Pancreas (tissue), 10 donors: ENCODE measurements around the gene NEDD4. TPM values are rescaled to one million over a fixed set of nuclear protein-coding genes. Genes with fewer than 3 reads are reported as not detected.

Experiments
- ATAC-seq, 4 donors: fragments of 200-7000 bp; cut with Tn5 transposase; one replicate each; pipeline versions ENCODE4 v1.8.0 to v1.9.1; 2020; ENCODE audit warnings: mild to moderate bottlenecking in 4 of 4, moderate library complexity in 4 of 4
- DNase-seq, 6 donors: peaks; one replicate each; pipeline ENCODE4 v3.0.0-alpha.2; 2020
- FAIRE-seq: peaks from 2 replicates; lab custom pipeline; 2012; peaks lifted over from hg19 to GRCh38; lab: Jason Lieb, UNC
- H3K27ac ChIP-seq, 4 donors: fragments of 200-600 bp; sonication (generic); 1 replicate in 3 of 4; 2 replicates in 1 of 4; pipeline versions ENCODE4 v1.5.0 to v1.8.0; 2020
- H3K27me3 ChIP-seq, 4 donors: fragments of 200-600 bp; one replicate each; pipeline ENCODE4 v1.8.0; 2021
- H3K36me3 ChIP-seq, 3 donors: fragments of 200-600 bp; sonication (generic) in 1 of 3; one replicate each; pipeline versions ENCODE4 v1.5.0 to v1.8.0; 2020 to 2021
- H3K4me1 ChIP-seq, 3 donors: fragments of 200-600 bp; one replicate each; pipeline ENCODE4 v1.8.0; 2021
- H3K4me3 ChIP-seq, 4 donors: fragments of 200-600 bp; sonication (generic) in 2 of 4; one replicate each; pipeline versions ENCODE4 v1.5.0 to v1.8.0; 2020 to 2021
- H3K9me3 ChIP-seq, 4 donors: fragments of 200-600 bp; one replicate each; pipeline ENCODE4 v1.8.0; 2021
- CTCF ChIP-seq, 4 donors: fragments of 200-600 bp; sonication (generic) in 3 of 4; IDR thresholded peaks; one replicate each; pipeline versions ENCODE4 v1.5.0 to v1.8.0; 2021; ENCODE audit warnings: antibody characterized with exemption in 4 of 4
- WGBS, 2 donors: extraction: QIAGEN DNeasy Blood & Tissue Kit; methylation state at CpG; one replicate each; pipeline ENCODE4 v1.1.7; 2013; 5-methylcytosine and 5-hydroxymethylcytosine counted together
- intact Hi-C, 3 donors: fragments of 100-400 bp; cut with DNase I; formaldehyde crosslinking; loops; one replicate each; pipeline versions ENCODE4 v1.11.1 to v1.14.2; 2022
- polyA plus RNA-seq, 2 donors: library from polyadenylated mRNA; stranded (reverse); fragments of 200-250 nt; gene quantifications; one replicate each; pipeline ENCODE4 v1.2.3, GENCODE V29; 2013
- total RNA-seq, 6 donors: library from RNA; stranded (reverse); fragmentation: NEBNext Ultra II Directional in 4 of 6; extraction: Animal tissue kit (Norgen Biotek cat#: 25700) in 4 of 6; gene quantifications; one replicate each; pipeline versions ENCODE4 v1.2.1 to v1.2.4, GENCODE V29; 2021 to 2023
- donor health status: healthy with polysubstance abuse.
- donor health status: DM: no; HTN: no; CAD: no; lungs with moderate emphysema.
- donor health status: DM: no; HTN: no; CAD: no.
- donor health status: control.
- donor health status: control.
- donor health status: Bipolar disorder and iron deficiency.
- donor health status: DM: yes; HTN: yes; CAD: no.
- donor health status: DM: no; HTN: no; CAD: no.
- donor health status: DM: no; HTN: no; CAD: no.
- donor health status: DM: yes; HTN: yes; CAD: no.

The NEDD4 gene
- total and polyA plus RNA-seq, 8 donors, result 1.4 to 9.5 (median 4.6) TPM

GRCh38 chr15:55968923-55969322 lies 24.5 kb downstream of the NEDD4 start:
- Histone ChIP-seq H3K9me3 (no peaks in the 10 kb centered on the region), H3K27ac (no peak overlapping the region), H3K4me1 (no peaks in the 10 kb centered on the region), H3K36me3 (no peaks in the 10 kb centered on the region), H3K27me3 (no peaks in the 10 kb centered on the region), H3K4me3 (no peak overlapping the region)
- DNase-seq, result no peak
- no peak for TF ChIP-seq CTCF (IDR thresholded peaks at IDR 0.05)
- no peak for ATAC-seq
- WGBS, 2 donors, result 90% methylated on average over 4 of the region's 4 CpGs
- intact Hi-C loops, result no loop called here
- no peak for FAIRE-seq

GRCh38 chr15:55965091-55965490 lies 28.3 kb downstream of the NEDD4 start:
- no peaks in the 10 kb centered on the region for H3K36me3 ChIP-seq
- no peak overlapping the region for H3K4me3 ChIP-seq
- ATAC-seq (no peak), DNase-seq (no peak), FAIRE-seq (no peak)
- no peak overlapping the region for H3K27ac ChIP-seq
- TF ChIP-seq CTCF (IDR thresholded peaks at IDR 0.05), result no peak
- intact Hi-C loops, result no loop called here
- H3K9me3 ChIP-seq, result no peaks in the 10 kb centered on the region
- 81 to 84% methylated on average over 3 of the region's 3 CpGs for WGBS, 2 donors
- no peaks in the 10 kb centered on the region for H3K27me3 ChIP-seq
- no peaks in the 10 kb centered on the region for H3K4me1 ChIP-seq

GRCh38 chr15:55960946-55961345 lies 32.5 kb downstream of the NEDD4 start:
- H3K4me3 ChIP-seq, result no peak overlapping the region
- no peak for TF ChIP-seq CTCF (IDR thresholded peaks at IDR 0.05)
- WGBS, 2 donors, result 66 to 79% methylated on average over 2 of the region's 2 CpGs
- H3K9me3 ChIP-seq, result no peaks in the 10 kb centered on the region
- H3K4me1 ChIP-seq, result no peaks in the 10 kb centered on the region
- no peaks in the 10 kb centered on the region for H3K27me3 ChIP-seq
- no peak overlapping the region for H3K27ac ChIP-seq
- intact Hi-C loops, result no loop called here
- ATAC-seq (no peak), FAIRE-seq (no peak), DNase-seq (no peak)
- no peaks in the 10 kb centered on the region for H3K36me3 ChIP-seq

- no peak for DNase-seq
- Histone ChIP-seq H3K36me3 (no peaks in the 10 kb centered on the region), H3K27me3 (no peaks in the 10 kb centered on the region), H3K4me1 (no peaks in the 10 kb centered on the region), H3K9me3 (no peaks in the 10 kb centered on the region), H3K27ac (no peak overlapping the region), H3K4me3 (no peak overlapping the region)
- TF ChIP-seq CTCF (IDR thresholded peaks at IDR 0.05), result no peak
- intact Hi-C loops, result no loop called here
- FAIRE-seq, result no peak
- 75 to 79% methylated on average over 4 of the region's 4 CpGs for WGBS, 2 donors
- ATAC-seq, result no peak
Measured at GRCh38 chr15:55959744-55960447, 33.5 kb downstream of the NEDD4 start.

GRCh38 chr15:55958349-55958748 lies 35.1 kb downstream of the NEDD4 start:
- ATAC-seq (no peak), FAIRE-seq (no peak), DNase-seq (no peak)
- 44 to 53% methylated on average over 1 of the region's 1 CpG for WGBS, 2 donors
- no peaks in the 10 kb centered on the region for H3K4me1 ChIP-seq
- intact Hi-C loops, result no loop called here
- H3K9me3 ChIP-seq, result no peaks in the 10 kb centered on the region
- H3K36me3 ChIP-seq, result no peaks in the 10 kb centered on the region
- no peak overlapping the region for H3K4me3 ChIP-seq
- no peak overlapping the region for H3K27ac ChIP-seq
- H3K27me3 ChIP-seq, result no peaks in the 10 kb centered on the region
- no peak for TF ChIP-seq CTCF (IDR thresholded peaks at IDR 0.05)
